ENCODE measurements around the gene SNRPD3.
A peak's percentile ranks its signal among the peaks of the same experiment; 100 is the strongest.

Gene SNRPD3

GRCh38 chr22:24576778-24577177 is 21.0 kb downstream of the SNRPD3 start:
- no peak for DNase-seq

GRCh38 chr22:24578355-24579257 is 22.8 kb downstream of the SNRPD3 start:
- DNase-seq = no peak

GRCh38 chr22:24579258-24579601 is 23.4 kb downstream of the SNRPD3 start:
- no peak for DNase-seq

DNA sequence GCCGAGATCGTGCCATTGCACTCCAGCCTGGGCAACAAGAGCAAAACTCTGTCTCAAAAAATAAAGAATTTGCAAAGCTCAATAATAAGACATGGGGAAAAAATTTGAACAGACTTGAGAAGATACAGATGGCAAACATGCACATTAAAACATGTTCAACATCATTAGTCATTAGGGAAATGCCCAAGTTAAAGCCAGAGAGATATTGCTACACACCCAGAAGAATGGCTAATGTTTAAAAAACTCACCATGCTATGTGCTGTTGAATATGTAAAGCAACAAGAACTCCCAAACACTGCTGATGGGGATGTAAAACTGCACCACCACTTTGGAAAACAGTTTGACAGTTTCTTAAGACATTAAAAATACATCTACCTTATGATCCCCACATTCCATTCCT is 24.5 kb downstream of the SNRPD3 start:
- peak; percentile 76 for DNase-seq

DNA sequence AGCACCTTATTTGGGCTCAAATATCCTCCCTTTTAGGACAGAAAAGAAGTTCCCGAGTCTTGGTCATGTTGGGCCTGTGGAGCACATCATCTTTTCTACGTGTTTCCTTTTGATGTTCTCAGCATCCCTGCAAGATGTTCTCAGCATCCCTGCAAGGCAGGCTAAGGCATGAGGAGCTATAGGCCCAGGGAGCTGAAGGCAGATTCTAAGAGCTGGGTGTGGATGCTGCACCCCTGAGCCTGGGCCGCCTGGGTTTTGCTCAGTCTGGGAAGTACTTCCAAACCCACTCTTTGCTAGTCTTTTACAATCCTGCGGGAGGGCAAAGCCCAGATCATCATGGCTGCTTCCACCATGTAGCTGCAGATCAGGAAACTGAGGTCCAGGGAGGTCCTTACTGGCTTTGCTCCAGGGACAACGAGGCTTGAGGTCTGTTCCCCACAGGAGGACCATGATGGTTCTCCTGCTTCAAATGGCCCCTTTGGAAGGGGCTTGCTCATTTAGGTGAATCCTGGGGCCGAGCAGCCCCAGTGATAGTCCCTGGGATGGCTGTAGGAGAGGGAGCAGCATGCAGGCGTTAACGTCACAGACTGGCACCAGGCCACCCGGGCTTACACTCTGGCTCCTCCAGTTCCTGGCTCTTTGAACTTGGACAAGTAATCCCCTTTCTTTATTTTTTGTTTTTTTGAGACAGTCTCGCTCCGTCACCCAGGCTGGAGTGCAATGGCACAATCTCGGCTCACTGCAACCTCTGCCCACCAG is 26.4 kb downstream of the SNRPD3 start:
- DNase-seq = no peak

DNA sequence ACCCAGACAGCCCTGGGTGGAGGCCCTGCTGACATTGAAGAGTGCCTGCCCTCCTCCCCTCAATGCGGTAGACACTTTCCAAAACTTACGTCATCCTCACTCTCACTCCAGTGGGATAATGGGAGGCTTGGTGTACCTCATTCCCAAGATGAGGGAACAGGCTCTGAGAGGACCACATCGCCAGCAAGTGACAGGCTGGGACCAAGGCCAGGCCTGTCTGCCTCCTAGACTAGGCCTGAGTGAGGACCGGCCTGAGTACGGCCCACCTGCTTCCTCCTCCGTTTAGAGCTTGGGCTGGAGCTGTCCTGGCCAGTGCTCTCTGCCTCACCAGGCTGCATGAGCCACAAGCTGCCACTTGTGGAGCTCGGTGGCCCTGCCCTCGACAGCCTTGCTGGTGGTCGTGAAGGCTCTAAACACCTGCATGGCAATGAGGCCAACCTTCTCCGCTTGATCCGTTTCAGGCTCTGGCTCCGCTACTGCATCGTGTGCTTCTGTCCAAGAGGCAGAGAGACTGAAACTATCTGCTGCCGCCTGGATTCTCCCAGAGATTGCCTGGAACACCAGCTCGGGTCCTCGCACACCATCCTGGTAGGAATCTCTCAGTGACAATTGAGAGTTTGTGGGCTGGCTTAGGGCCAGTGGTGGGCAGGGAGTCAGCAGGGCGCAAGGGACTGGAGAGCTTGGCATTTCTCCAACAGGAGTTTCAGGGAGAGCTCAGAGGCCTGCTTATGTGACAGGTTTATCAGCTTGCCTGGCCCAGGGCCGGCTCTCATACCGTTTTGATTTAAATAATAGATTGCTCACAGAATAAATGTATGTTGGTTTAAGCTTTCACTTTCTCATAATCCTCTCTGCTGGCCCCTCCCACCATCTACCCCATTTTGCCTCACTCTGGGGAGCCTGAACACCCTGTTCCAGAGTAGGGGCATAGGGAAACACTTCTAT is 27.7 kb downstream of the SNRPD3 start:
- peak; percentile 30 for DNase-seq

GRCh38 chr22:24584166-24584790 is 28.5 kb downstream of the SNRPD3 start:
- no peak for DNase-seq

DNA sequence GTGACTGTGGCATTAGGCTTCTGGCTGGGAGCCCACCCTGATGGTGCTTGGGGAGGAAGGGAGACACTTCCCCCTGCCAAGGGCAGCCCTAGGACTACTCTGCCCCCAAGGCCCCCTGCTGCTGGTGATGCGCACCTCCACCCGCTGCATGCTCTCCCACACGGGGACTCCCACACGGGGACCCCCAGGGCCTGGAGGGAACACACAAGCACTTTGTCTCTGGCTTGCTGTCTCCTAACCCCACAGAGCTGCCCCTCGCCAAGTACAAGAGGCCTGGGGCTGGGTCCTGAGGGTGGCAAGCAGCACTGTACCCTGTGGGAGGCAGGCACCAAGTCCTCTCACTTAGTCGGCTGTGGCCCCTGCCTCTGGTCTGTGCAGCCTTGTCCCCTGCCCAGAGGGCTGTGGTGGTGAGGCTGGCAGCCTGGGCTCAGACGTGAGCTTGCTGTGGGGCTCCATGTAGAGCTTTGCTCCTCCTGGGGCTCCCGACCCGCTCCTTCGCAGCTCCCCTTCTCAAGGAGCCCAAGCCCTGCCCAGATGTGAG is 29.1 kb downstream of the SNRPD3 start:
- no peak for DNase-seq

GRCh38 chr22:24585461-24585860 is 29.7 kb downstream of the SNRPD3 start:
- no peak for DNase-seq

- DNase-seq = no peak
These were observed 30.2 kb downstream of the SNRPD3 start for GRCh38 chr22:24585927-24586546.

DNA sequence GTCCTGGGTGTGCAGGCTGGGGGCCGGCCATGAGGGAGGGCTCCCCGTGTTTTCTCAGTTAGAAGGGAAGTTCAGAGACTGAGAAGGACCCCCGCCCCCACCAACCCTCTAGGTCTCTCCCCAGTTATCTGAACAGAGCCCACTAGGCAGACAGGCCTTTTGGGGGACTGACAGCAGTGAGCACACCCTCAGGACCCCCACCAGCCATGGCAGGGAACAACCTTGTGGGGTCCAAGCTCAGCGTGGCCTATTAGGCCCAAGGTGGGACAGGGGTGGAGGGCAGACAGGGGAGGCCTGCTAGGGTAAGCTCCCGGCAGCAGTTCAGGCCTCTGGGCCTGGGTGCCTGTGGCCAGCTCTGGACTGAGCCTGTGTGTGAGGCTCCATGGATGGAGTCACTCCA is 31.5 kb downstream of the SNRPD3 start:
- DNase-seq = no peak

DNA sequence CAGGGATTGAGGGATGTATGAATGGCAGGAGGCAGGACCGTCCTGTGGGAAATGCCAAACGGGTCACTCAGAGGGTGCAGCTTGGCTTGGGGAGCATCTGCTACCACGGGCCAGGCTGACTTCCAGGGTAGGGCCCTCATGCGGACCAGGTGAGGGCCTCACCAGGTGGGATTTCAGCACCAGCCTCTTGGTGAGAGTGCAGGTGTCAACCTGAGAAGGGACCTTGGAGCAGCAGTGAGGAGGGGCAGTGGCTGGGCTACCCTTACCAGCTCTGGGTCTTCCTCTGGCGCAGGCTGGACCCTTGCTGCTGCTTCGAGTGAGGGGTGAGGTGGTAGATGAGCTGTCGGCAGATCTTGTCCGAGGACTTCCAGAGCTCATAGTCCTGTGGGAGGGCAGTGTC is 32.1 kb downstream of the SNRPD3 start:
- DNase-seq = no peak

GRCh38 chr22:24588381-24588756 is 32.6 kb downstream of the SNRPD3 start:
- no peak for DNase-seq

DNA sequence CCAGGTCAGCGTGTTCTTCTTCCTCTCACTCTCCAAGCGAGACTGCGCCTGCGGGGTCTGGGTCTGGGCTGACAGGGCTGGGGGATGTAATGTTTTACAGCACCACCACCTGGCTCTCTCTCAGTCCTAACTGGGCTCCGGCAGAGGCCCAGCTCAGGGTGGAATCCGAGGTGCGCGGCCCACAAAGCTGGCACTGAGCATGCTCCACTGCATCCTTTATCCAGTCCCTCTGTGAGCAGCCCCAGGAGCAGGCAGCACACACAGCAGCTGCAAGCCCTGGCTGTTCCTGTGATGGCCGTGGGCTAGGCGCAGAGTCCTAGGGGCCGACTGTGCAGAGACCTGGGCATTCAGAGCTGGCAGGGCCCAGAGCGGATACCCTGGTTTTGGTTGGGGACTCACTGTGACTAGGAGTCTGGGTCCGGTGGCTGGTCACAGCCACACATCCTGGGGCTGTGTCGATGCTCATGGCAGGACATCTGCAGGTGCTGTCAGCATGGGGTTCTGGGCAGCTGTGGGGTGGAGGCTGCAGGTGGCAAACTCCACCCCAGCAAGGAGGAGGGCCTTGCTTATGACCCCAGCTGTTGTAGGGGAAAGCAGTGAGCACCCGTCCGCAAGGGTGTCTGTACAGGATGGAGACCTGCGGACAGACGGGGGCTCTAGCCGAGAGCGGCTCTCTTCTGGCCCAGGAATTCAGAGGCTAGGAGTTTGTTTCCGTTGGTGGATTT is 33.1 kb downstream of the SNRPD3 start:
- no peak for DNase-seq

GRCh38 chr22:24589518-24590030 is 33.8 kb downstream of the SNRPD3 start:
- DNase-seq = no peak

DNA sequence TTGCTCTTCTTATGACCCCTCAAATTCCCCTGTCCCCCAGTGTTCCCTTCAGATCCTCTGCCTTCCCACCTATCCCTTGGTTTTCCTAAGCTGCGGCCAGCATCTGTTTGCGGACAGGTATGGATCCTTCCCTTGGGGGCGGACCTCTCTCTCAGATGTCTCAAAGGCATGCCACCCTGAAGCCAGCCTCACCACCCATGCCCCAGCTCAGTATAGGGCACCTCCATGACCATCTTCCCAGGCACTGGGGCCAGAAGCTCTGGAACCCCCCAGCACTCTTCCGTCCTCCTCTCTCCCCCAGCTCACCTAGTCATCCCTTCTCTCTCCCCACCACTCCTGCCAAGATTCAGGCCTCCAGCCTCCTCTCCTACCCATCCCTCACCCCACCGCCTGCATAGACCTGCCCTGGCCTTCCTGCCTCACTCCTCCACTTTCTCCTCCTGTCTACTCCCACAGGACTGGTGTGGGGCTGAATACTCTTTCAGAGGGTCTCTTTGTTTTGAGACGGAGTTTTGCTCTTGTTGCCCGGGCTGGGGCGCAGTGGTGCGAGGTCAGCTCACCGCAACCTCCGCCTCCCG is 34.9 kb downstream of the SNRPD3 start:
- DNase-seq = no peak

DNA sequence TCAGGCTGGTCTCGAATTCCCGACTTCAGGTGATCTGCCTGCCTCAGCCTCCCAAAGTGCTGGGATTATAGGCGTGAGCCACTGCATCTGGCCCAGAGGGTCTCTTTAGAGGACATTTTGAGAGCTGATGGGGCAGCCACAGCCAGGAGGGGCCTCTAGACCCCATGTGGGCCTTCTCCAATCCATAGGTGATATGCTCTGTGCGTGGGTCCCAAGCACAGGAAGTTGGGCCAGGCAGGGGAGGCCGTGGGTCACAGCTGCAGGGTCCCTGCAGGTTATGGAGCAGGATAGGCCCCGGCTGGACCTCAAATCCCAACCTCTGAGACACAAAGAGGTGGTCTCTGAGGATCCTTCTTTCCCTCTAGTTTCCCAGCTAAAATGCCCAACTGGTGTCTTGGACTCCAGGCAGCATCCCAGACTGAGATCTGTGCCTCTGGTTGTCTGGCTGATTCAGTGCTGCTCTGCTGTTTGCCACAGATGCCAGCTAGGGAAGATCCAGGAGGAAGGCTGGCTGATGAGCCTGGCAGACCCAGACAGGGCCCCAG is 35.6 kb downstream of the SNRPD3 start:
- no peak for DNase-seq

DNA sequence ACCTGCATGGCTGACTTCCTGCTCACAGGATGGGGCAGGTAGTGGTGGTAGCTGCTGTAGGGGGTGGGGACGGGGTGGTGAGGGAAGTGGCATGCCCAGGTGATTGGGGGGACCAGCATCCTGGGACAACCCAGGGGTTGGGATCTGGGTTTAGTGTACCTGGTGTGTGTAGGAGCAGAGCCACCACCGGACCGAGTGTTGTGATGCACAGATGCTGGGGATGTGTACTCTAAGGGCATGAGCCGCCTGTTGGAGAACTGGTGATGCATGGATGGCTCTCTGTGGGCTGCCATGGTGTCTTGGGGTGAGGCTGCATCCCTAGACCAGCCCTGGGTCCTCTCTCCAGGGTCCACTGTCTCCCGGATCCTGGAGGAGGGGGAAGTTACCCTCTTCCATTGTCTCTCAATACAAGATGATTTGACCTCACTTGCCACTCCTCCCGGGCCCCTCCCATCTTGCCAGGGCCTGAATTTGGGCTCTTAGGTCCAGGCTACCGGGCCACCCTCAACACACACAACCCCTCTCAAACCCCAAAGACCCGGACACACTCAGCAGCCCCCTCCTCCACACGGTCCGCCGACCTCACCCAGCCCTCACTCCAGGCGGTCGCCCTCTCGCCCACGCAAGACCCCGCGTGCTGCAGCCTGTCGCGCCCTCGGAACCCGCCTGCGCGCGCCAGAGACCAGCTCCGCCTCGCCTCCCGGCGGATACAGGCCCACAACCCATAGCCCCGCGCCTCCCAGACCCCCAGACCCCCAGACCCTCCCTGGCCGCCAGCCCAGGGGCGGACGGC is 36.5 kb downstream of the SNRPD3 start:
- peak; percentile 20 for DNase-seq

DNA sequence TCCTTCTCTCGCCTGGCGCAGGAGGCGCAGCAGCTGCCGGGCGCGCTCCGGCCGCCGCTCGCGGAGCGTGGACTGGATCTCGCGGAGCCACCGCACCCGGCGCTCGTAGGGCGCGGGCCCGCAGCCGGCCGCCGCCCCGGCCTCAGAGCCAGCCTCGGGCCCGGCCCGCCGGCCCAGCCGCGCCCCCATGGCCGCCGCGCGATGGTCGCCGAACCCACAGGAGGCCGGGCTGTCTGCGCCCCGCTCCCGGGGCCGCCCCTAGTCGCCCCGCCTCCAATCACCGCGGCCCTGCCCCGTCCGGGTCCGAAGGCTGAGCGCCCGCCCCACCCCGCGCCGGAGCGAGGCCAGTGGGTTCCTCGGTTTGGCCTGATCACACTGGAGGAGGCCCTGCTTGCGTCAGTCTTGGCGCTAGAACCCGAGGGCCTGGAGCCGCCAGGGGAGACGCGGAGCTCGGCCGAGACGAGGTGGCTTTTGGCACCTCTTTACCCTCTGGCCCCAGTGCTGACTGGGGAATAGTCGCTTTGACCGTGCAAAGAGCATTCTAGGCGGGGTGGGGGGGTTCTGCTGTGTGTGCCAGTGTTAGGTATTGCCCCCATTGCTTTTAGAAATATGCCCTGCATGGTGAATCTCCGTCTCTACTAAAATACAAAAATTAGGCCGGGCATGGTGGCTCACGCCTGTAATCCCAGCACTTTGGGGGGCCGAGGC is 37.2 kb downstream of the SNRPD3 start, which contains the start of gene LRRC75B:
Gene LRRC75B (minus strand): TSS at position 223 of the 708 bp plus-strand sequence. CDS start 34 bp downstream, at position 189.
- DNase-seq = peak; percentile 91
